ENCODE measurements around the gene SIK2.
"Not testable (repeated sequence)": the region's sequence is repeated elsewhere in the genome, so short reads cannot be mapped to it uniquely, and the experiment has no call there.

SIK2 gene

GRCh38 chr11:111761036-111761435 is 158.8 kb downstream of the SIK2 start:
- DNase-seq (ENCODE audit: low spot score), result no peak

DNA sequence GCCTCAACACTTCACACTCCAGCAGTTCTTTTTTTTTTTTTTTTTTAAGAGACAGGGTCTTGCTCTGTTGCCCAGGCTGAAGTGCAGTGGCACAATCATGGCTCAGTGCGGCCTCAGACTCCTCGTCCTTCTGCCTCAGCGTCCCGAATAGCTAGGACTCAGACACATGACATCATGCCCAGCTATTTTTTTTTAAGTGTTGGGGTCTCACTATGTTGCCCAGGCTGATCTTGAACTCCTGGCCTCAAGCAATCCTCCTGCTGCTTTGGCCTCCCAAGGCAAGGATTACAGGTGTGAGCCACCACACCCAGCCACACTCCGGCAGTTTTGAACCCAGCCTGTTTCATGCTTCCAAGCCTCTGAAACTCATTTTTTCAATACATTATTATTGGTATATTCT is 160.3 kb downstream of the SIK2 start:
- DNase-seq (ENCODE audit: low spot score), result no peak

DNA sequence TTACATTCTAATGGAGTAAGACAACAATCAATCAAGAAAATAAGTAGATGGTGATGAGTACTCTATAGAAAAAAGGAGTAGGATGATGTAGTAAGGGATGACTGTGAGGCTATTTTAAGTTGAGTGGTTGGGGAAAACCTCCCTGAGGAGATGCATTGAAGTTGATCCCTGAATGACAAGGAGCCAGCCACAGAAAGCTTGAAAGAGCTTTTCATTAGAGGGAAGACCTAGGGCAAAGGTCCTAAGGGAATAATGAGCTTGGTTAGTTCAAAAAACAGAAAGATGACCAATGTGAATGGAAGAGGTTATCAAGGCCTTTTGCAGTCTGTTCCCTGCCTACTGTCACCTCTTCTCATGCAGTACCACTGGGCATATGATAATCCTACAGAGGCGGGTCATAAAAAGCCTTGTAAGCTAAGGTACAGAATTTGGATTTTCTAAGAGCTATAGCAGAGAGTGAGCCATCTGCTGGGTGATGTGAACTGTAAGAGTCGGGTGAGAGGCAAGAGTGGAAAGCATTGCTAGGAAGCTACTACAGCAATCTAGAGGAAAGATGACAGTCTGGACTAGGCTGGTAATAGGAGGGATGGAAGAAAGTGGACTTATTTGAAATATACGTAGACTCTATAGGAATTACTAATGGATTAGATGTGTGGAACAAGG is 160.9 kb downstream of the SIK2 start:
- DNase-seq (ENCODE audit: low spot score), result no peak

DNA sequence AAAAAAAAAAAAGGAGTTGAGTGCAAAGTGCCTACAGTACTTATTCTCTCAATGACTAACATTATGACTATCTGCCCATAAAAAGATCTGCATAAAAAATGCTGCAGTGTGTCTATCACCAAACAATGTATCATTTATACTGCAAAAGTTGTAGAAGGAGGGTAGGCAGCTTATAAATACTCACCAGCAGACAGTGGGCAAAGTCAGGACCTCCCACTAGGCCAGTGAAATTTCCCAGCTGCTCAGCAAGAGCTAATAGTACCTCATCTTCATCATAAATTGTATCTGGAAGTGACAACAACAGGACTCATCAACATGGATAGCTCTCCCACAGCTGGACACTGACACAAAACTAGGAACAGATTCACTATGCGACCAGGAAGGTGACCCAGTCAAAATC is 162.4 kb downstream of the SIK2 start:
- peak; percentile 27 for DNase-seq (ENCODE audit: low spot score)

DNA sequence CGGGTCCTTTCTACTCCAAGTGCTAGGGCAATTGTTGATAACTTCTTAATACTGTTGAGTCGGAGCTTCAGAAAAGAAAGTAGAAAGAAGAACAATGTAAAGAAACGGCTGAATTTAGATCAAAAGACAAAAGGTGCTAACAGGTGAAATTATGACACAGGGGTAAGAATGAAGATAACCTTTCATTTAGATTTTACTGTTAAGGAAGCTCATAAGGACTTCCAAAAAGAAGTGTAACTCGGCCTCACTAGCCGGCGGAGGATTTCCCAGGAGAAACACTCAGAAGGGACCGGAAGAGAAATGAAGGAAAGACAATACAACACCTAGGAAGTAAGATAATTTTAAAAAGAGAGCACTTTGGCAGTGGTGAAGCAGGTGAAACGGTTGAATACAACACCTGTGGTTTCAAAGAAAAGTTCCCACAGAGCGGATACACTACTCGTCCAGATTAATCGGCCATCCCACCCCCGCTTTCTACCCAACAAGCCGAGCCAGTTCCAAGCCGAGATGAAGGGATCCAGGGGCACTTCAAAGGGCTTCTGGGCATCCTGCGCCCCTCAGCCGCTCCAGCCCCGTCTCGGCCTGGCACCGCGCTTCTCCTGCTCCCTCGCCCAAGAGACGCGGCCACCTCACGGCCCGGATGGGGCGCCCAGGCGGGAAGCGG is 163.2 kb downstream of the SIK2 start:
- DNase-seq (ENCODE audit: low spot score), result peak; percentile 29

GRCh38 chr11:111765984-111766833 is 164.0 kb downstream of the SIK2 start, which contains the start of gene PPP2R1B:
Gene PPP2R1B (minus strand): TSS chr11:111766389. CDS start chr11:111766361, 28 bp downstream.
- DNase-seq (ENCODE audit: low spot score), result peak; percentile 97

- no peak for DNase-seq (ENCODE audit: low spot score)
These were observed 164.5 kb downstream of the SIK2 start for GRCh38 chr11:111766834-111767142.

- DNase-seq (ENCODE audit: low spot score), result no peak
These were observed 168.4 kb downstream of the SIK2 start for GRCh38 chr11:111770581-111771134.

DNA sequence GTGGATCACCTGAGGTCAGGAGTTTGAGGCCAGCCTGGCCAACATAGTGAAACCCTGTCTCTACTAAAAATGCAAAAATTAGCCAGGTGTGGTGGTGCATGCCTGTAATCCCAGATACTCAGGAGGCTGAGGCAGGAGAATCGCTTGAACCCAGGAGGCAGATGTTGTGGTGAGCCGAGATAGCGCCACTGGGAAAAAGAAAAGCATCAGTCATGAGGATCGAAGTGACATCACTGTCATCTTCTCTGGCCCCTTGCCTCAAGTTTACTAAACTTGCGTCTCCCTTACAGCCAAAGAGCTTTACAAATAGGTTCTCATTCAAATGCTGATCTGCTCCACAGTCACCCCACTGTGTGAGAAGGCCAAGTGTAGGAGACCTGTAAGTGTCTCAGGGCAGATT is 169.0 kb downstream of the SIK2 start:
- not testable (repeated sequence) for DNase-seq (ENCODE audit: low spot score)

GRCh38 chr11:111772535-111772934 is 170.3 kb downstream of the SIK2 start:
- DNase-seq (ENCODE audit: low spot score), result no peak

DNA sequence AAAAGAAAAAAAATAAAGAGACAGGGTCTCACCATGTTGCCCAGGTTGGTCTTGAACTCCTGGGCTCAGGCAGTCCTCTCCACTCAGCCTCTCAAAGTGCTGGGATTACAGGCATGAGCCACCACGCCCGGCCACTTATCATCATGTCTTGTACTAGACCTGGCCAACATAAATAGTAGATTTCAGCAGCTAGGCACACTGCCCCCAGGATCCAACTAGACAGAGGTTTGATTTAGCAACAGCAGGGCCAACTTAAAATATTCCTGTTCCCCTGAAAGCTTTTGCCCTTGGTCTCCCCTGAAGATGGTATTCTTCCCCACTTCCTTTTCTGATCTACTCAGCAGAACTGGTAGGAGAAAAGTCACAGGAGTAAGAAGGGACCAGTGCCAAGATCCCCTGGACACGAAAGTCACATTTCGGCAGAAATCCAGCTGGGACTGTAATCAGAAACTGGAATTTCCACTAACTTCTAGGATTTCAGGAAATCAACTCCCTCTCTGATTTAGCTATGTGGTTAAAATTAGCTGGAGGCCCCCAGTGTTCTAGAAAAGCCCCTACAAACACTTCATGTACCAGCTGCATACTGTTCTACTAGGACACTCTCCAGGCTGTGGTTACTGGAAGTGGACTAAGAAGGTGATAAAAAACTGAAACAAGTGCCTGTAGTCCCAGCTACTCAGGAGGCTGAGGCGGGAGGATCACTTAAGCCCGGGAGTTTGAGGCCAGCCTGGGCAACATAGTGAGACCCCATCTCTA is 172.9 kb downstream of the SIK2 start:
- DNase-seq (ENCODE audit: low spot score), result peak; percentile 15

DNA sequence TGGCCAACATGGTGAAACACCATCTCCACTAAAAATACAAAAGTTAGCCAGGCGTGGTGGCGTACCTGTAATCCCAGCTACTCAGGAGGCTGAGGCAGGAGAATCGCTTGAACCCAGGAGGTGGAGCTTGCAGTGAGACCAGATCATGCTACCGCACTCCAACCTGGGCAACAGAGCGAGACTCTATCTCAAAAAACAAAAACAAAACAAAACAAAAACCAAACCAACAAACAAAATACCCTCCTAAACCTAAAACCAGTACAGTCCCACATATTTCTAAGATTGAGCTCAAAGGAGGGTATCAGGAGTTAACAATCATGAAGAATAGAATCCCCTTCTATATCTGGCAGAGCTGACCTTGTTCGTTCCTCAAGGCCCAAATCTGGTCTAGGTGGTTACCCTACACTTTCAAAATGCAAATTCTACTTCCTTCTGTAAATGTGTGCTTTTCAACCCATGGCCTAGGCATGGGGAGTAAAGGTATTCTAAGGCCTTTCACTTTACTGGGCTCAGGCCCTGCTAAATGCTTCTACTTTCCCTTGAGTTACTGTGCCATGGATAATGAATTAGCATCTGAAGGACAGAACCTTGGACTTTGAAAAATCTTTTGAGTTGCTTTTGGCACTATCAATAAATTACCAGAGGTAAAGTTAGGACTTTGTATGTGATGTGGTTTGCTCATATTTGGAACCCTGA is 174.3 kb downstream of the SIK2 start:
- no peak for DNase-seq (ENCODE audit: low spot score)

DNA sequence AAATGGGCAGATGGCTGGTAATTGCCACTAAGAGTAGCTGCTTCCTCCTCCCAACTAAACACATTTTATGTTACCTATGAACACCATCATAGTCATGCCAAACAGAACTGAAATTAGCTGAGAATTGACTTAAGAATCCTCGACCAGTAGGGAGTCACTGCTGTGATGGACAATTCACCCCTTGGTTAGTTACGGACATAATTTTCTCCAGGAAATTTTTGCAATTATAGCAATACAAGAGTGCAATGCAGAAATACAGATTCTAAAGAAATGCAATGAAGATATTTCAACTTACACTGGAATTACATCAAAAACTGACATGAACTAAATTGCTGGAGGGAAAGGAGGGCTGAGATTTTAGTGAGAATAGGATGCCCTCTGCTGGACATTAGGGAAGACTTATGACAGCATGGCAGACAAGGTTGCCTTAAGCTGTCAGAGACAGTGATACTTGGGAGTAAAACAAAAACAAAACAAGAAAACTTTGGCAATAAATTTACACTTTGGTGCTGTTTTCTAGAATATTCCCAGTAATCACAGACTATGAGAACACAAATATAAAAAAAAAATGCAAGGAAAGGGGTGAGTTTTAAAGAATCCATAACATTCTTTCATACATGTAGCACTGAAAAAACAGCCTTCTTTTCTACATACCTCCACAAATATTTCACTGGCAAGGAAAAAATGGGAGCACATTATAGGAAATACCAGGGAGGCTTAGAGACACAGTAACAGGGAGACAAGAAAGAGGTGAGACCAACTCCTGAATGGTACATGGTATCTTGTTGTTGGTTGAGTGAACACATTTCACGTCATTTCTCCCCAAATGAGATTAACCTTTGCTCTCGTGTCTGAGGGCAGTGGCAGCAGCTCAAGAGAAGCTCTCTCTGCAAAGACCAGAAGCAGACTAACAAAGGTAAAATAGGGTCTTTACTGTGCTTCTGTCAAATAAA is 175.1 kb downstream of the SIK2 start:
- DNase-seq (ENCODE audit: low spot score), result peak; percentile 75

DNA sequence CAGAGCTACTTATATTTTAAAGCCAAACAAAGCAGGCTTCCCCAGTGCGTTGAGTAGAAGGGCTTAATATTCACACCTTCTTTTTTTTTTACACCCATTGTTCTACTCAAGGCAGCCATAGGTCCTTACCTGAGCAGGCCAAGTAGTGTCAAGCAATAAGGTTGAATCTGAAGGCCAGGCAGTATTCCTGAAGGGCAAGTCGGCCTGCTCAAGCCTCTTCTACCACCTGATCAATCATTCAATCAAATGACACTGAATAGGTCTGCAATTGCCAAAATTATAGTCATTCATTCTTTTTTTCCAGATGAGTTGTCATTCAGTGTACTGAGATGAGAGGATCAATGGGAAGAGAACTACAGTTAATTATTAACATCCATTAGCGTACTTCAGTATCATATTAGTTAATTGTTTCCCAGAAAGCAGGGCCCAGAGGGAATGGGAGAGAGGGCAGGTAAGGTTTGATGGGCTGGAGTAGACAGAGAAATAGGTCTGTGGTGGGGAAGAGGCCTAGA is 175.9 kb downstream of the SIK2 start:
- DNase-seq (ENCODE audit: low spot score), result no peak

GRCh38 chr11:111779118-111779517 is 176.9 kb downstream of the SIK2 start:
- no peak for DNase-seq (ENCODE audit: low spot score)
